COLO829 (cell line): ENCODE measurements around the gene TNFAIP8L1.
"Not testable (repeated sequence)": the region's sequence is repeated elsewhere in the genome, so short reads cannot be mapped to it uniquely, and the experiment has no call there.

Experiments
- DNase-seq: peaks from one replicate; pipeline ENCODE4 v3.0.0; 2012; ENCODE audit warnings: low spot score

The TNFAIP8L1 gene

GRCh38 chr19:4638828-4639530 lies at the start of gene TNFAIP8L1:
TSS of gene TNFAIP8L1 (plus strand) at chr19:4639516. CDS start at chr19:4651870, 12,354 bp downstream.
- peak; percentile 100 for DNase-seq

GRCh38 chr19:4589579-4590410 lies 49.5 kb upstream of the TNFAIP8L1 start:
- no peak for DNase-seq

- no peak for DNase-seq
Observed at GRCh38 chr19:4590559-4590958, 48.8 kb upstream of the TNFAIP8L1 start.

GRCh38 chr19:4591320-4591719 lies 48.0 kb upstream of the TNFAIP8L1 start:
- no peak for DNase-seq

GRCh38 chr19:4592445-4592844 lies 46.9 kb upstream of the TNFAIP8L1 start:
- no peak for DNase-seq

- peak; percentile 57 for DNase-seq
Observed at GRCh38 chr19:4593409-4593851, 45.9 kb upstream of the TNFAIP8L1 start.

- DNase-seq = no peak
Observed at GRCh38 chr19:4594201-4594600, 45.1 kb upstream of the TNFAIP8L1 start.

- not testable (repeated sequence) for DNase-seq
Observed at GRCh38 chr19:4595158-4595557, 44.2 kb upstream of the TNFAIP8L1 start.

GRCh38 chr19:4596033-4596904 lies 43.0 kb upstream of the TNFAIP8L1 start:
- DNase-seq = no peak

GRCh38 chr19:4597278-4597974 lies 41.9 kb upstream of the TNFAIP8L1 start:
- no peak for DNase-seq

GRCh38 chr19:4597975-4598671 lies 41.2 kb upstream of the TNFAIP8L1 start:
- DNase-seq = peak; percentile 92

GRCh38 chr19:4598712-4599111 lies 40.6 kb upstream of the TNFAIP8L1 start:
- DNase-seq = no peak

- no peak for DNase-seq
Observed at GRCh38 chr19:4600082-4600481, 39.2 kb upstream of the TNFAIP8L1 start.

GRCh38 chr19:4600893-4601292 lies 38.4 kb upstream of the TNFAIP8L1 start:
- DNase-seq = no peak

- DNase-seq = no peak
Observed at GRCh38 chr19:4602173-4602788, 37.0 kb upstream of the TNFAIP8L1 start.

- no peak for DNase-seq
Observed at GRCh38 chr19:4602915-4603314, 36.4 kb upstream of the TNFAIP8L1 start.

GRCh38 chr19:4604912-4605311 lies 34.4 kb upstream of the TNFAIP8L1 start:
- DNase-seq = no peak

GRCh38 chr19:4606181-4606580 lies 33.1 kb upstream of the TNFAIP8L1 start:
- DNase-seq = no peak

GRCh38 chr19:4606921-4607678 lies 32.2 kb upstream of the TNFAIP8L1 start:
- peak; percentile 50 for DNase-seq
